HG02840 (cell line): ENCODE results near the gene RSU1.

Experiments used
- ATAC-seq: cut with Tn5 transposase; IDR thresholded peaks from one replicate; pipeline ENCODE4 v1.9.1; 2021; ENCODE audit warnings: mild to moderate bottlenecking, moderate library complexity, moderate number of reproducible peaks; ENCODE audit not compliant: unreplicated experiment, low FRiP score

RSU1 gene

DNA sequence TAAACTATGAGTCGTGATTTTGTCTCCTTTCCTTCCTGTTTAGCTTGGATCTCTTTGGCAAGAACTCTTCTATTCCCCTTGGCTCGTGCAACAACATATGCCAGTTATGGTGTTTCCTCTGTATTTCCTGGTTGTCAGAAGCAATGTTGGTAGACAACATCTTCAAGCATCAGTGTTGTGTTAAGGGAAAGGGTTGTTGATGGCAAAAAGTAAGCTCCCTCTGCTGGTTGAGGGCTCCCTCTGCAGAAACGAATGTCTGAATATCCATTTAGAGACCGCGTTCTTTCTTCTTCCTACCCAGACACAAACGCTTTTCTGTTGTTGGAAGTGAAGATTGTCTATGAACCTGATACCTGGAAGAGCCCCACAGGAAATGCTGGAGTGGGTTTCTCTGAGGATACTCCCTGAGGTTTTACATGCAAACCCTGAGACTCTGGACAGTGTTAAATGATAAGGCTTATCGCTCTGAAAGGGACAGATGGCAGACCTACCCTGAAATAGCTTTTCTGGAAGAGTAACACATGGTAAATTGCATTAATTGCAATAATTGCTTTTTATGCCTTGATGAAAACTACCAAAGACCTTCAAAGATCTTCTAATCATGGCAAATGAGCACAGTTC, 272.0 kb downstream of the RSU1 start:
- ATAC-seq, result no peak

DNA sequence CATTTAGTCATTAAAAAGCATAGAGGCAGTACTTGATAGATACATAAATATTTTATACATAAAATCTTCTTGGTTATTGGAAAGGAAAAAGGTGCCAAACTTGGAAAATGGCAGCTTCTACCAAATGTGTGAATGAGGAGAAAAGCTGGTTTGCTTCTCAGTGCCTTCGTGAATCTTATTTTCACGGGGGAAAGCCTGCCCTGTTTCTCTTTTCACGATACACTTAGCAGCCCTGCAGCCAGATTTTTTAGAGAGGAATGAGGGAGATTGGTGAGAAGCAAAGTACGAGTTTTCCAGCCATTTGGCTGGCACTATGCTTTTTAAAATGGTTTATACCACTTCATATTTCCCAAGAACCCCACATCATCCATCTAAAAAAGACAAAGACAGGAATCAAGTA, 272.6 kb downstream of the RSU1 start:
- no peak for ATAC-seq

DNA sequence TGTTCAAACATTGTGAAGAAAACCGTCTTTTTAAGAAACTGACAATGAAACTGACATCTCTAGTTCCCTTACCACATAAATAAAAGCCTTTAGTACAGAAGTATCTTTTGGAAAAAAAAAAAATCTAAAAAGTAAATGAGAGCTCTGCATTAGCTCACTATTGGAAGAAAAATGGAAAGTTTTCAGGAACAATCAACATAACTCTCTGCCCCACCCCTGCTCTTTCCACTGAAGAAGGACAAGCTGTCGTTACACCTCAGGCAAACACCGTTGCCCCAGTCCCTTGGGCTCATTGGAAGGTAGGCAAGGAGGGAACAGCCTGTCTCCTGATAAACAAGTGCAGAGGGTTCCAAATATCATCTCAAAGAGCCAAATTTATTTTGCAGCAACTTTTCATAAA, 273.1 kb downstream of the RSU1 start:
- no peak for ATAC-seq
